LHCN-M2 (cell line): ENCODE results near the gene APBB2. TPM values are rescaled to one million over a fixed set of nuclear protein-coding genes. Genes with fewer than 3 reads are reported as not detected.

Experiments
- DNase-seq: peaks from one replicate; pipeline ENCODE4 v3.0.0-alpha.2; 2012; ENCODE audit warnings: low read depth
- total RNA-seq: library from RNA; depleted of rRNA; stranded (reverse); fragments of >200 nt; gene quantifications from 2 replicates; pipeline ENCODE4 v1.2.3, GENCODE V29; 2014

Gene APBB2
- total RNA-seq, 1 experiment from 2014 or later, result 109 TPM

GRCh38 chr4:40910706-40911105 is 303.6 kb downstream of the APBB2 start:
- DNase-seq, result no peak

- DNase-seq, result peak; percentile 82
Measured at GRCh38 chr4:40909363-40909876, 304.9 kb downstream of the APBB2 start.

DNA sequence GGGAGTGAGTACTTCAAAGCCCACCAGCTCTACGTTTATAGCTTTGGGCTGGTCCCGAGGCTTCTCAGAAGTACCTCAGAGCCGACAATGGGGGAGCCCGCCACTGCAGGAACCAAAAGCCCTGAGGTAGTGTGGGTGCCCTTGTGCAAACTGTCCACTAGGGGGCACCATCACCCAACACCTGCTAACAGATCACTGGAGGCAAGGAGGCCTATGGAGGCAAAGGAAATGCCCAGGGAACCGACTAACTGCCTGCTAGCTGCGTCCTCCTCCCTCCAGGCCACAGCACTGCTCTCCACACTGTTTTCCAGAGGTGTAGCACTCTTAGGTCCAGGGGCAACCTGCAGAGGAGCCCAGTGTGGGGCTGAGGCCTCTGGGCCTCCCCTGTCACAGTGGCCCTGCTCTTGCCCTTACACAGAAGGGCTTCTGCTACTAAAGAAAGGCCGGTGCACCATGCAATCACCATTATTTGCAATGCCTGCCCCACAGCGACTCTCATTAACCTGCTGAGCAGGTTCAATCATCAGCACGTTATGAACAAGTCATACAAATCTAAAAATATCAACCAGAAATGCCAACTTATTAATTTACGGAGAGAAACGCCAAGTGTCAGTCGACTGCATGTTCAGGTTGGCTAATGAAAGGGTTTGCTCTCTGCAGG is 305.5 kb downstream of the APBB2 start:
- peak; percentile 70 for DNase-seq

DNA sequence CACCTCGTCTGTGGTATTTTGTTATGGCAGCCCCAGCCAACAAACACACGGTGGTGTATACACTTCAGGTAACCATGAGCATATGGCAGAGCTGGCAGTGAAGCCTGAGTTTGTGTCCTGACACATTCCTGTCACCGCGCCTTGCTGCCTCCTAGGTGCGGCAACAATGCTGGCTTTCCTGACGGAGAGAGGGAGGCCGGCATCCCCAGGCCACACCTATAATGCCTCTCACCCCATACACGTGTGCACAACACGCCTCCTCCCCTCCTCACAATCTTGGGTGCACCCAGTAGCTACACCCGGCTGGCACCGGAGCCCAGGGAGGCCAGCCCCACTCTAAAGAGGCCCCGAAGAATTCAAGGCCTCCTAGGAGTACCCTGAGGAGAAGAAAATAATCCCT is 306.0 kb downstream of the APBB2 start:
- no peak for DNase-seq

DNA sequence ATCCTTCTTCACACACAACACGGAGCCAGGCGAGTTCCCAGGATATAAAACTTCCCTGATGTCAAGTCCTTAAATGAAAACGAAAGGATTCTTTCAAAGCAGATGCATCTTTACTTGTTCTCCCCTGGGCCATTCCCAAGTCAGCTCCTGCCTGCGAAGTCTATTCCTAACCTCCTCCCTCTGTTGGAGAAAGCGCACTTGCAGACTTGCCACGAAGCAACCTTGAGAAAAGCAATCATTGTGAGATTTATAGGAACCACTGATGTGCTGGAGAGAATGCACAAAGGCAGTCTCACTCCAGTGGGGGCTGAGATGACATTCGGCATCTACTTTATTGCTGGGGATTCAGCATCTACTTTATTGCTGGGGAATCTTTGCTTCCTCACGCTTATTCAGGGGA is 308.9 kb downstream of the APBB2 start:
- DNase-seq, result no peak

- DNase-seq, result peak; percentile 29
Measured at GRCh38 chr4:40900531-40900930, 313.8 kb downstream of the APBB2 start.

- DNase-seq, result peak; percentile 63
Measured at GRCh38 chr4:40897557-40898203, 316.7 kb downstream of the APBB2 start.

GRCh38 chr4:40890764-40891163 is 323.6 kb downstream of the APBB2 start:
- DNase-seq, result no peak

- no peak for DNase-seq
Measured at GRCh38 chr4:40890199-40890598, 324.1 kb downstream of the APBB2 start.

- peak; percentile 78 for DNase-seq
Measured at GRCh38 chr4:40888933-40889332, 325.4 kb downstream of the APBB2 start.

DNA sequence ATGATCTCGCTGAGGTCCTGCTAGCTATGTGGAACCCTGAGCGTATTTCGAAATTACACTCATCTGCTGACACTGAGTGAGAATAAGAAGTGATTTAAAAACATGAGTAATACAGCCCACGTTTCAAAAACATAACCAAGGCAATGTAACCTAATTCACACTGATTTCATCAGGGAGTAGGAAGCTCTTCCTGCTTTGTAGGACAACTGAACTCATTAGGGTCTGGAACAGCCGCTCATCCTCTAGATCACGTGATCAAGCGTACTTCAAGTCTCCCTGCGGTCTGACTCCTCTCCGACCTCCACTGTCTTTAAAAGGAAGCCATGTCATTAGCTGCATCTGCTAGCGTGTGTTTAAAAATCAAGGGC is 326.6 kb downstream of the APBB2 start:
- peak; percentile 98 for DNase-seq

GRCh38 chr4:40886931-40887763 is 327.2 kb downstream of the APBB2 start:
- no peak for DNase-seq

- DNase-seq, result no peak
Measured at GRCh38 chr4:40881851-40882250, 332.5 kb downstream of the APBB2 start.

DNA sequence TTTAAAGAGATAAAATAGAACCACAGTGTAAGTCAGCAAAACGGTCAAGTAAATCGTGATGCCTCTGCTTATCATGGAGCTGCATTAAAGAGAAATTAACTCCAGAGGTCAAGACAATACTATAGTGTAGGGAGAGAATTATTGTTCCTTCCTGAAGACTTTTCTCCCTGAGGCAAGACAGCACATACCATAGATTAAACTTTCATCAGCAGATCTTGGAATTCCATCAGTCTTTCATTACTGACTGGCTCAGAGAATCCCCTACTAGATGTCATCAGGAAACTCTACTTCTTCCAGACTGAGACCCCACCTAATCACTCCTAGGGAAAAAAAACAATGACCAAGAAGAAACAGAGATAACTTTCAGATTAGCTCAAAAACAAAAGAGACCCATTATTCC is 333.2 kb downstream of the APBB2 start:
- DNase-seq, result no peak

DNA sequence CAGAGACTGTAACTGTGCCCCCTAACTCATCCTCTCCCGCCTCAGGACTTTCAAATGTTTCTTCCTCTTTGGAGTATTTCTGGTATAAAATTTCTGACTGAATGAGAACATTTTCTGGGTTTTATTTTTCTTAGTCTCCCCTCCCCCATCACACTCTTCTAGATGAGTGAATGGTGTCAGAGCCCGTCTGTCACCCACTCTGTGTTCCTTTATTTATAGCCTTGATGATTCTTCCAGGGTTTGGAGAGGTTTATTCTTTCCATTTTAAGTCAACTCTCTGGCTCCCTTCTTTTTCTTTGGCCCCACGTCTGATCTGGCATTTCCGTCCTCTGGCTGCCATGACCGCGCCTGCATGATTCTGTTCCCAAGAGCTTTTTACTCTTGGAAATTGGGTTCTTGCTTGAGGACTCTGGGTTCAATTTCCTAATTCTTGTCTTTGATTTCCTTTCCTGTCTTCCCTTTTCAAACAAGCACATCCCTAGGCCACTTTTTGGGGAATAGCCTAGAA is 335.7 kb downstream of the APBB2 start:
- no peak for DNase-seq

DNA sequence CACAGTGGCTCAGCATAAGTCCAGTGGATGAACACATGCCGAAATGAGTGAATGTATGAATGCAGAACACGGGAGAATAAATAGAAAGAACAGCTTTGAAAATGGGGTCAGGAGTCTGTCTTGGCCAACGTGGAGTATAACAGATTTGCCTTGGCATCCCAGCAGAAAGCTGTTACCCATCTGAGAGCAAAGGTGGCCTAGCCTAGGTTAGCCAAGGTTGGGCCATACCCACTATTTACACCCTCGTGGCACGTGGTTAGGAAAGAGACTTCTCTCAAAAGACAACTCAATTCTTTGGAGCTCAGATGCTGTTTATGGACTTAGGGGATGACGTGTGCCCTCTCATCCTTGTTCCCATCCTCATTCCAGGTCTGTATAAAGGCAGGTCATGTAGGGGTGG is 337.3 kb downstream of the APBB2 start:
- DNase-seq, result no peak

- DNase-seq, result no peak
Measured at GRCh38 chr4:40875507-40876150, 338.7 kb downstream of the APBB2 start.

- no peak for DNase-seq
Measured at GRCh38 chr4:40874901-40875300, 339.4 kb downstream of the APBB2 start.

- DNase-seq, result no peak
Measured at GRCh38 chr4:40874331-40874730, 340.0 kb downstream of the APBB2 start.

DNA sequence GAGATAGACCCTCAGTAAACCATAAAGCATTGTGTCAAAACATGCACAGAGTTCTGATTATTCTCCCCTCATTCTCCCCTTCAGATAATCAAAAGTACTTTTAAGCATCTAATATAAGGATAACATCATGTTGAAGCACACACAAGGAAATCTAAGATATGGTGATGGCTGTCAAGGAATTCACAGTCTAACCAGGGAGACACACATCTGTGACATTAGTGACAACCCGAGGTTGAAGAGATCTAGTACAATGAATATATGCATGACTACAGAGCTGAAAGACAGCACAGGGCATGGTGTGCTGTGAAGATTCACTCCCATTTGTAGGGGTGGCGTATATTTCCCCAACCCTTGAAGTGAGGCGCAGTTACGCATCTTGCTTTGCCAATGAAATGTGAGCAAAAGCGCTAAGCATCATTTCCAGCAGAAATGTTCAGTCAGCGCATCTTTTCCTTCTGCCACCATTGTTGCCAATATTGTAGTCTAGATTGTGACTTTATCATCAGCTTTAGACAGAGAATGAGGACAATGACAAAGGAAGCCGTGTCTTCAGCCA is 342.6 kb downstream of the APBB2 start:
- no peak for DNase-seq

GRCh38 chr4:40870150-40870549 is 344.2 kb downstream of the APBB2 start:
- no peak for DNase-seq
